PC-3 (cell line): ENCODE data around the gene SPACA1. TPM values are rescaled to one million over a fixed set of nuclear protein-coding genes. Genes with fewer than 3 reads are reported as not detected.

Source experiments
- ATAC-seq: fragments of 200-7000 bp; cut with Tn5 transposase; 2 replicates; pipeline ENCODE4 v1.9.1; 2020; ENCODE audit warnings: mild to moderate bottlenecking, moderate library complexity
- BruUV-seq: library from RNA; stranded (reverse); fragments of 400-500 nt; replicated peaks from 2 replicates; lab custom pipeline; 2021; lab: Mats Ljungman, UMichigan
- CTCF ChIA-PET: fragments of 300-600 bp; sonication (Branson Sonifier 250); formaldehyde crosslinking; loops from one replicate; lab custom pipeline; 2022; ENCODE audit warnings: antibody characterized with exemption; lab: Charles Lee
- POLR2A ChIA-PET: fragments of 300-600 bp; sonication (Branson Sonifier 250); formaldehyde crosslinking; loops from one replicate; lab custom pipeline; 2022; ENCODE audit warnings: antibody characterized with exemption; ENCODE audit not compliant: unreplicated experiment; lab: Charles Lee
- DNase-seq: peaks from one replicate; pipeline ENCODE4 v3.0.0-alpha.2; 2015
- H2AFZ ChIP-seq: fragments of 300-600 bp; sonication (generic); 2 replicates; pipeline ENCODE4 v1.6.0; 2016; ENCODE audit warnings: antibody characterized with exemption, low read length
- H3F3A ChIP-seq: fragments of 300-600 bp; sonication (generic); one replicate; pipeline ENCODE4 v1.6.0; 2017; ENCODE audit warnings: antibody characterized with exemption, low read length, control low read depth, mild to moderate bottlenecking; ENCODE audit not compliant: unreplicated experiment
- H3K27ac ChIP-seq: fragments of 300-600 bp; sonication (generic); 2 replicates; pipeline ENCODE4 v1.5.1; 2016; ENCODE audit warnings: mild to moderate bottlenecking, low read length
- H3K27me3 ChIP-seq: fragments of 300-600 bp; sonication (generic); 2 replicates; pipeline ENCODE4 v1.6.1; 2016; ENCODE audit warnings: low read length, mixed read lengths
- H3K36me3 ChIP-seq: fragments of 300-600 bp; sonication (generic); 2 replicates; pipeline ENCODE4 v1.6.1; 2016; ENCODE audit warnings: low read depth, mixed run types, low read length, mixed read lengths
- H3K4me1 ChIP-seq: fragments of 300-600 bp; sonication (generic); 2 replicates; pipeline ENCODE4 v1.5.1; 2016; ENCODE audit warnings: low read length; ENCODE audit not compliant: insufficient read depth
- H3K4me2 ChIP-seq: fragments of 300-600 bp; sonication (generic); 2 replicates; pipeline ENCODE4 v1.6.0; 2016; ENCODE audit warnings: low read length
- H3K4me3 ChIP-seq: fragments of 300-600 bp; sonication (generic); 2 replicates; pipeline ENCODE4 v1.5.1; 2016; ENCODE audit warnings: mild to moderate bottlenecking, low read length, mixed read lengths
- H3K79me2 ChIP-seq: fragments of 300-600 bp; sonication (generic); 2 replicates; pipeline ENCODE4 v1.6.1; 2017; ENCODE audit warnings: low read length, mixed read lengths
- H3K9ac ChIP-seq: fragments of 300-600 bp; sonication (generic); 2 replicates; pipeline ENCODE4 v1.6.0; 2016; ENCODE audit warnings: mild to moderate bottlenecking, low read length
- H3K9me2 ChIP-seq: fragments of 300-600 bp; sonication (generic); replicated peaks from 2 replicates; pipeline ENCODE4 v1.6.1; 2016; ENCODE audit warnings: mixed run types, low read length, mixed read lengths
- H3K9me3 ChIP-seq: fragments of 300-600 bp; sonication (generic); 2 replicates; pipeline ENCODE4 v1.6.1; 2016; ENCODE audit warnings: low read length, mixed read lengths
- H4K20me1 ChIP-seq: fragments of 300-600 bp; sonication (generic); 2 replicates; pipeline ENCODE4 v1.6.1; 2016; ENCODE audit warnings: low read length, mixed read lengths
- EZH2 ChIP-seq: fragments of 300-600 bp; sonication (generic); IDR thresholded peaks from one replicate; pipeline ENCODE4 v1.6.1; 2017; ENCODE audit warnings: antibody characterized with exemption, mild to moderate bottlenecking, low read length; ENCODE audit not compliant: unreplicated experiment
- EZH2phosphoT487 ChIP-seq: fragments of 300-600 bp; sonication (generic); IDR thresholded peaks from 2 replicates; pipeline ENCODE4 v1.6.1; 2018; ENCODE audit warnings: mild to moderate bottlenecking, antibody characterized with exemption, low read length, borderline replicate concordance
- intact Hi-C: fragments of 100-400 bp; cut with micrococcal nuclease; formaldehyde crosslinking; loops from 2 replicates; pipeline ENCODE4 v1.9.0; 2023
- total RNA-seq: library from RNA; depleted of rRNA; stranded (reverse); fragments of >200 nt; gene quantifications from 2 replicates; pipeline ENCODE4 v1.2.3, GENCODE V29; 2014
- TF ChIP-seq, protein P1 (sequence below): fragments of 300-600 bp; sonication (generic); conservative IDR thresholded peaks from 2 replicates; pipeline ENCODE4 v1.5.1; 2017; ENCODE audit warnings: antibody characterized with exemption, low read depth, mild to moderate bottlenecking, low read length

SPACA1 gene
- total RNA-seq, 1 experiment from 2014 or later: not detected

DNA sequence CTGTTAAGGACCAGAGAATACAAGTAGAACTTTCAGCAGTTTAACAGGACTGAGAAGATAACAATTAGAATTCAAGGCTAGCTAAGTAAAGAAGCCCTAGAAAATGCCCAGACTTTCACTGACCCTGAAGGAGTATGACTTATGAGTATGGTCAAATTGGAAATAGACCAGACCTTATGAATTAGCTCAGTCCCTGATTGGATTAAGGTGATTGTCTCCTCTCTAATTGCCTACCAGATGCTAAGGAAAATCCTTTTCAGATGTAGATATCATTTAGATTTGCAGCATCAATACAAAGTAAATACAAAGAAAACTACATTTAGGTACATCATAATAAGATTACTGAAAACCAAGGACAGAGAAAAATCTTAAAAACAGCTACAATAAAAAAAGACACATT lies 59.6 kb downstream of the SPACA1 start:
- Histone ChIP-seq H3F3A (no peaks in the 10 kb centered on the region), H3K4me3 (no peak overlapping the region), H3K9me3 (no peaks in the 10 kb centered on the region), H3K79me2 (no peaks in the 10 kb centered on the region), H3K4me1 (no peaks in the 10 kb centered on the region), H2AFZ (no peak overlapping the region), H4K20me1 (no peaks in the 10 kb centered on the region), H3K9me2 (no peaks in the 10 kb centered on the region), H3K9ac (no peak overlapping the region), H3K27me3 (no peaks in the 10 kb centered on the region), H3K27ac (no peak overlapping the region), H3K4me2 (no peak overlapping the region), H3K36me3 (no peaks in the 10 kb centered on the region)
- no peak for ATAC-seq
- CTCF ChIA-PET: no interaction called here
- intact Hi-C loops: no loop called here
- TF ChIP-seq, protein P1, sequence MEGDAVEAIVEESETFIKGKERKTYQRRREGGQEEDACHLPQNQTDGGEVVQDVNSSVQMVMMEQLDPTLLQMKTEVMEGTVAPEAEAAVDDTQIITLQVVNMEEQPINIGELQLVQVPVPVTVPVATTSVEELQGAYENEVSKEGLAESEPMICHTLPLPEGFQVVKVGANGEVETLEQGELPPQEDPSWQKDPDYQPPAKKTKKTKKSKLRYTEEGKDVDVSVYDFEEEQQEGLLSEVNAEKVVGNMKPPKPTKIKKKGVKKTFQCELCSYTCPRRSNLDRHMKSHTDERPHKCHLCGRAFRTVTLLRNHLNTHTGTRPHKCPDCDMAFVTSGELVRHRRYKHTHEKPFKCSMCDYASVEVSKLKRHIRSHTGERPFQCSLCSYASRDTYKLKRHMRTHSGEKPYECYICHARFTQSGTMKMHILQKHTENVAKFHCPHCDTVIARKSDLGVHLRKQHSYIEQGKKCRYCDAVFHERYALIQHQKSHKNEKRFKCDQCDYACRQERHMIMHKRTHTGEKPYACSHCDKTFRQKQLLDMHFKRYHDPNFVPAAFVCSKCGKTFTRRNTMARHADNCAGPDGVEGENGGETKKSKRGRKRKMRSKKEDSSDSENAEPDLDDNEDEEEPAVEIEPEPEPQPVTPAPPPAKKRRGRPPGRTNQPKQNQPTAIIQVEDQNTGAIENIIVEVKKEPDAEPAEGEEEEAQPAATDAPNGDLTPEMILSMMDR: no peak
- TF ChIP-seq EZH2 (no peak), EZH2phosphoT487 (no peak)
- POLR2A ChIA-PET: no interaction called here
- BruUV-seq: no TSS peak
- no peak for DNase-seq

DNA sequence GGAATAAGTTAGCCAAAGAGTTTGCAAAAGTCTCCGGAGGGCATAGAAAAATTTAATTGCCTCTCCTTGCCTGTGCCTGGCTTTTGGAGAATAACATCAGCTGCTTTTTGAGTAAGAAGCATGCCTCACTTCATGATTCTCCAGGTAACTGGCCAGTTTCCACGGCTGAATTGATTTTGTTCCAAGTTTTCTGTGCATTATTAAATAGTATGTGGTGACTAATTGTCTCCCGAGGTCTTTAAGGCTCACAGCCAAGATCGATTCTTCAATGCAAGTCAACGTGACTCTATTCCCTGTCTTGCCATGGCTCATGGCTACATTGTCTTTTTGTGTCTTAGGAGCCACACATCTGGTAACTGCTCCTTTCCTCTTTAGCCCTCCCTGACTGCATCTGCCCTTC lies 64.3 kb downstream of the SPACA1 start:
- DNase-seq (no peak), ATAC-seq (no peak)
- Histone ChIP-seq H3K36me3 (no peaks in the 10 kb centered on the region), H3K4me3 (no peak overlapping the region), H3K27ac (no peak overlapping the region), H3K79me2 (no peaks in the 10 kb centered on the region), H3K4me1 (no peaks in the 10 kb centered on the region), H3K9ac (no peak overlapping the region), H3K9me2 (no peaks in the 10 kb centered on the region), H2AFZ (no peak overlapping the region), H4K20me1 (no peaks in the 10 kb centered on the region), H3K9me3 (no peaks in the 10 kb centered on the region), H3F3A (no peaks in the 10 kb centered on the region), H3K27me3 (no peaks in the 10 kb centered on the region), H3K4me2 (no peak overlapping the region)
- CTCF ChIA-PET: no interaction called here
- intact Hi-C loops: no loop called here
- TF ChIP-seq EZH2: no peak
- POLR2A ChIA-PET: no interaction called here
- no TSS peak for BruUV-seq

DNA sequence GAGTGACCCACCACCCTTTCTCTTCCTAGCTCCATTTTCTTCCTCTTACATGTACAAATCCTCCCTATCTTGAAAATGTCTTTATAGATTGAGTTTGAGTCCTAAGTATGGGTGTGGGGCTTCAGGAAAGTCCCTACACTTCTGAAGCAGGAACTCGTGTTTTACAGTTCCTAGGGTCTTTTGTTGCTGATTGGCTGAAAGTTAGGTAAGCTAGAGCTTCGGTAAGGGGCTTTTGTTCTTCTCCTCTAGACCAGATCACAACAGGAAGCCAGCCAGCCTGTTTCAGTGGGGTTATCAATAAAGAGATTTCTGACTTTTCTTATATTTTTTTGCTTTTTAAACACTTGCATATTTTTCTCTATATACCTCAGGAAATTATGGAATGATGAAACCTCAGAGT lies 67.2 kb downstream of the SPACA1 start:
- Histone ChIP-seq H3K36me3 (no peaks in the 10 kb centered on the region), H3K9me3 (no peaks in the 10 kb centered on the region), H3K4me3 (no peak overlapping the region), H3K27ac (no peak overlapping the region), H4K20me1 (no peaks in the 10 kb centered on the region), H3K79me2 (no peaks in the 10 kb centered on the region), H3K9ac (no peak overlapping the region), H3F3A (no peaks in the 10 kb centered on the region), H3K4me2 (no peak overlapping the region), H3K4me1 (no peaks in the 10 kb centered on the region), H3K27me3 (no peaks in the 10 kb centered on the region), H3K9me2 (no peaks in the 10 kb centered on the region), H2AFZ (no peak overlapping the region)
- no TSS peak for BruUV-seq
- TF ChIP-seq, protein P1: no peak
- TF ChIP-seq EZH2phosphoT487 (no peak), EZH2 (no peak)
- ChIA-PET POLR2A (no interaction called here), CTCF (no interaction called here)
- intact Hi-C loops: no loop called here
- ATAC-seq: no peak
- DNase-seq: no peak
